Endothelial cell (in vitro differentiated cells): ENCODE data around the gene ATL2. TPM values are rescaled to one million over a fixed set of nuclear protein-coding genes. Genes with fewer than 3 reads are reported as not detected.
"Not testable (repeated sequence)": the region's sequence is repeated elsewhere in the genome, so short reads cannot be mapped to it uniquely, and the experiment has no call there.

Experiments used
- DNase-seq: peaks from one replicate; pipeline ENCODE4 v3.0.0; 2021; ENCODE audit warnings: low spot score
- H3K27ac Mint-ChIP-seq: one replicate; pipeline ENCODE4 v1.8.0; 2021; ENCODE audit warnings: mixed read lengths, inconsistent platforms; ENCODE audit not compliant: unreplicated experiment
- H3K27me3 Mint-ChIP-seq: one replicate; pipeline ENCODE4 v1.8.0; 2021; ENCODE audit warnings: mild to moderate bottlenecking, moderate library complexity, mixed read lengths, inconsistent platforms; ENCODE audit not compliant: unreplicated experiment
- H3K36me3 Mint-ChIP-seq: one replicate; pipeline ENCODE4 v1.8.0; 2021; ENCODE audit warnings: mild to moderate bottlenecking, low read depth, mixed read lengths, inconsistent platforms; ENCODE audit not compliant: unreplicated experiment
- H3K4me1 Mint-ChIP-seq: one replicate; pipeline ENCODE4 v1.8.0; 2021; ENCODE audit warnings: mild to moderate bottlenecking, mixed read lengths, inconsistent platforms; ENCODE audit not compliant: unreplicated experiment
- H3K4me3 Mint-ChIP-seq: one replicate; pipeline ENCODE4 v1.8.0; 2021; ENCODE audit warnings: mild to moderate bottlenecking, mixed read lengths, inconsistent platforms; ENCODE audit not compliant: unreplicated experiment
- H3K9me3 Mint-ChIP-seq: one replicate; pipeline ENCODE4 v1.8.0; 2021; ENCODE audit warnings: mixed read lengths, inconsistent platforms; ENCODE audit not compliant: unreplicated experiment
- total RNA-seq: library from RNA; stranded (reverse); fragmentation: NEBNext Ultra II Directional; extraction: Animal tissue kit (Norgen Biotek cat#: 25700); gene quantifications from one replicate; pipeline ENCODE4 v1.2.1, GENCODE V29; 2021; ENCODE audit not compliant: unreplicated experiment
- TF ChIP-seq, protein P1 (sequence below): fragments of 200-600 bp; sonication (generic); IDR thresholded peaks from one replicate; pipeline ENCODE4 v1.5.0; 2021; ENCODE audit warnings: antibody characterized with exemption; ENCODE audit not compliant: unreplicated experiment

Gene ATL2
- total RNA-seq, 1 donor from 2014 or later = 38.0 TPM

DNA sequence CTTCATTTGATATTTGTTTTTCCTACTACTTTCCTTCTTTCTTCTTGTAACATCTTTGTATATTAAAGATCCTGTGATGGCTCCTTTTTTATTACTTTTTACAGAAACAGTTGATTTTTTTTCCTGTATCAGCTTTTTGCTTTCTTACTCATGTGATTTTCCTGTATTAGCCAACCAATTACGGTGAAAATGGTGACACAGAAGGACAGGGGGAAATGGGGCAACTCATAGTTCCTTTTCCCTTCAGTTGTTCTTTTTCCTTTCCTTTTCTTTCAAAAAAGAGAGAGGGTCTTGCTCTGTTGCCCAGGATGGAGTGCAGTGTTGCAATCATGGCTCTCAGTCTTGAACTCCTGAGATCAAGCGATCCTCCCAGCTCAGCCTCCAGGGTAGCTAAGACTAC is 117.8 kb downstream of the ATL2 start:
- no peak overlapping the region for H3K27ac Mint-ChIP-seq
- DNase-seq = no peak
- H3K9me3 Mint-ChIP-seq = no peaks in the 10 kb centered on the region
- TF ChIP-seq, protein P1, sequence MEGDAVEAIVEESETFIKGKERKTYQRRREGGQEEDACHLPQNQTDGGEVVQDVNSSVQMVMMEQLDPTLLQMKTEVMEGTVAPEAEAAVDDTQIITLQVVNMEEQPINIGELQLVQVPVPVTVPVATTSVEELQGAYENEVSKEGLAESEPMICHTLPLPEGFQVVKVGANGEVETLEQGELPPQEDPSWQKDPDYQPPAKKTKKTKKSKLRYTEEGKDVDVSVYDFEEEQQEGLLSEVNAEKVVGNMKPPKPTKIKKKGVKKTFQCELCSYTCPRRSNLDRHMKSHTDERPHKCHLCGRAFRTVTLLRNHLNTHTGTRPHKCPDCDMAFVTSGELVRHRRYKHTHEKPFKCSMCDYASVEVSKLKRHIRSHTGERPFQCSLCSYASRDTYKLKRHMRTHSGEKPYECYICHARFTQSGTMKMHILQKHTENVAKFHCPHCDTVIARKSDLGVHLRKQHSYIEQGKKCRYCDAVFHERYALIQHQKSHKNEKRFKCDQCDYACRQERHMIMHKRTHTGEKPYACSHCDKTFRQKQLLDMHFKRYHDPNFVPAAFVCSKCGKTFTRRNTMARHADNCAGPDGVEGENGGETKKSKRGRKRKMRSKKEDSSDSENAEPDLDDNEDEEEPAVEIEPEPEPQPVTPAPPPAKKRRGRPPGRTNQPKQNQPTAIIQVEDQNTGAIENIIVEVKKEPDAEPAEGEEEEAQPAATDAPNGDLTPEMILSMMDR = no peak
- H3K36me3 Mint-ChIP-seq = no peaks in the 10 kb centered on the region
- no peaks in the 10 kb centered on the region for H3K4me1 Mint-ChIP-seq
- peaks cover 2% of the 10 kb centered on the region for H3K27me3 Mint-ChIP-seq
- H3K4me3 Mint-ChIP-seq = no peak overlapping the region

DNA sequence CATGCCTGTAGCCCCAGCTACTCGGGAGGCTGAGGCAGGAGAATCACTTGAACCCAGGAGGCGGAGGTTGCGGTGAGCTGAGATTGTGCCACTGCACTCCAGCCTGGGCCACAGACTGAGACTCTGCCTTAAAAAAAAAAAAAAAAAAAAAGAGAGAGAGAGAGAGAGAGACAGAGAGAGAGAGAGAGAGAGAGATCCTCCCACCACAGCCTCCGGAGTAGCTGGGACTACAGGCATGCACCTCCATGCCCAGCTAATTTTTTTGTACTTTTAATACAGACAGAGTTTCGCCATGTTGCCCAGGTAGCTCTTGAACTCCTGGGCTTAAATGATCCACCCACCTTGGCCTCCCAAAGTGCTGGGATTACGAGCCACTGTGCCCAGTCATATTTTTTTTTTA is 119.4 kb downstream of the ATL2 start:
- not testable (repeated sequence) for H3K27me3 Mint-ChIP-seq, H3K4me1 Mint-ChIP-seq, H3K36me3 Mint-ChIP-seq, H3K4me3 Mint-ChIP-seq, H3K27ac Mint-ChIP-seq, H3K9me3 Mint-ChIP-seq, DNase-seq

DNA sequence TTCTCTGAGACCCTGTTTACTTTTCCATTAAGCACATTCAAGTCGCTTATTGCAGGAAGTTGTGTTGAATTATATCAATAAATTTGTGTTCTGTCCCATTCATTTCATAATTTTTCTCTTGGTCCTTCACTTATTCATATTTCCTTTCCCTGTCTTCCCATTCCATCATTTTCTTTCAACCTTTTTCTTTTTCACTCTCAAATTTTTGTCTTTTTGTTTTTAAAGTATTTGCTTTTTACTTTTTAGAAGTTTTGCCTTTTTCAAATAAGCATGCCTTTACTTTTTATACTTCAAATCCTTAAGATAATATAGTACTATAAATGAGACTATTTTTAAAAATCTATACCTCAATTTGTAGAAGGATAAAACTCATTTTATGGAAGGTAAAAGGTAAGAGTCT is 120.5 kb downstream of the ATL2 start:
- no peaks in the 10 kb centered on the region for H3K36me3 Mint-ChIP-seq
- H3K27ac Mint-ChIP-seq = no peak overlapping the region
- no peaks in the 10 kb centered on the region for H3K4me1 Mint-ChIP-seq
- TF ChIP-seq, protein P1 = no peak
- H3K27me3 Mint-ChIP-seq = peaks cover 2% of the 10 kb centered on the region
- DNase-seq = no peak
- H3K9me3 Mint-ChIP-seq = no peaks in the 10 kb centered on the region
- no peak overlapping the region for H3K4me3 Mint-ChIP-seq

- no peaks in the 10 kb centered on the region for H3K9me3 Mint-ChIP-seq
- no peak overlapping the region for H3K27ac Mint-ChIP-seq
- no peak for DNase-seq
- H3K4me1 Mint-ChIP-seq = no peaks in the 10 kb centered on the region
- H3K27me3 Mint-ChIP-seq = peaks cover 2% of the 10 kb centered on the region
- TF ChIP-seq, protein P1 = no peak
- H3K36me3 Mint-ChIP-seq = no peaks in the 10 kb centered on the region
- H3K4me3 Mint-ChIP-seq = no peak overlapping the region
These were observed 121.9 kb downstream of the ATL2 start for GRCh38 chr2:38255211-38255610.

DNA sequence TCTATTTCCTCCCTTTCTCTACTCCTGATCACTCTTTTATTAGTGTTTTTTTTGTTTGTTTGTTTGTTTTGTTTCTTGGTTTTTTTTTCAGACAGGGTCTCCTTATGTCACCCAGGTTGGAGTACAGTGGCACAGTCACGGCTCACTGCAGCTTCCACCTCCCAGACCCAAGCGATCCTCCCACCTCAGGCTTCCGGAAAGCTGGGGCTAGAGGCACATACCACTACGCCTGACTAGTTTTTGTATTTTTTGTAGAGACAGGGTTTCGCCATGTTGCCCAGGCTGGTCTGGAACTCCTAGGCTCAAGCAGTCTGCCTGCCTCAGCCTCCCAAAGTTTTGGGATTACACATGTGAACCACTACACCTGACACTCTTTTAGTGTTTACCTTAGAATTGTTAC is 122.3 kb downstream of the ATL2 start:
- Mint-ChIP-seq H3K36me3 (no peaks in the 10 kb centered on the region), H3K27me3 (peaks cover 2% of the 10 kb centered on the region), H3K4me3 (no peak overlapping the region), H3K4me1 (no peaks in the 10 kb centered on the region), H3K9me3 (no peaks in the 10 kb centered on the region), H3K27ac (no peak overlapping the region)
- TF ChIP-seq, protein P1 = no peak
- DNase-seq = no peak

DNA sequence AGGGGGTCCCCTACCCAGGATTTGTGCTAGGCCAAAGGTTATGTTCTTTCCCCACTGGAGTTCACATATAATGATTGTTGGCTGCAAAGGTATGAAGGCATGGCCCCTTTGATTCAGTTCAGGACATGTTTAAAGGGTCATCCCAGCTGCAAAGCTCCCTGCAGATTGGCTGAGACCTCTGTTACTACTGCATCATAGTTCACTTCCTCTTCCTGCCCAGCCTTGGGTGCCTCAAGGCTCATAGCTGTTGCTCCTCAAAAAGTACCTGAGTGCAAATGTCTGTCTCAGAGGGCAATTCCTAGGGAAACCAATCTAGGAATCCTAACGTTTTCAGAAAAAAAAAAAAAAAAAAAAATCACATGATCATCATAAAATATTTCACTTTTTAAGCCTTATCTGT is 125.1 kb downstream of the ATL2 start:
- Mint-ChIP-seq H3K4me3 (no peak overlapping the region), H3K4me1 (no peaks in the 10 kb centered on the region), H3K27me3 (no peaks in the 10 kb centered on the region), H3K36me3 (no peaks in the 10 kb centered on the region), H3K27ac (no peak overlapping the region), H3K9me3 (no peaks in the 10 kb centered on the region)
- DNase-seq = no peak
- TF ChIP-seq, protein P1 = no peak
